Mucosa of descending colon (tissue), 3 donors: ENCODE data around the gene NSL1. TPM values are rescaled to one million over a fixed set of nuclear protein-coding genes. Genes with fewer than 3 reads are reported as not detected.
"Not testable (repeated sequence)": the region's sequence is repeated elsewhere in the genome, so short reads cannot be mapped to it uniquely, and the experiment has no call there.

Experiments used
- ATAC-seq: fragments of 200-7000 bp; cut with Tn5 transposase; one replicate; pipeline ENCODE4 v1.9.1; 2020; ENCODE audit warnings: mild to moderate bottlenecking, moderate library complexity
- DNase-seq, 3 donors: peaks; one replicate each; pipeline ENCODE4 v3.0.0-alpha.2; 2020
- H3K36me3 ChIP-seq: fragments of 200-600 bp; one replicate; pipeline ENCODE4 v1.8.0; 2021; ENCODE audit warnings: low read depth, mild to moderate bottlenecking
- H3K4me1 ChIP-seq: fragments of 200-600 bp; one replicate; pipeline ENCODE4 v1.8.0; 2021; ENCODE audit warnings: low read depth, mild to moderate bottlenecking
- H3K4me3 ChIP-seq: fragments of 200-600 bp; one replicate; pipeline ENCODE4 v1.8.0; 2021; ENCODE audit warnings: mild to moderate bottlenecking
- H3K9me3 ChIP-seq: fragments of 200-600 bp; one replicate; pipeline ENCODE4 v1.8.0; 2021; ENCODE audit warnings: mild to moderate bottlenecking
- intact Hi-C, 2 donors: fragments of 100-400 bp; cut with DNase I in 1 of 2; cut with micrococcal nuclease in 1 of 2; formaldehyde crosslinking; loops; one replicate each; pipeline versions ENCODE4 v1.11.0 to v1.11.1; 2022; cut with DNase I, micrococcal nuclease
- long read RNA-seq, 2 donors: library from polyadenylated mRNA; unstranded; transcript quantifications; one replicate each; pipeline ENCODE4 v2.0.0, GENCODE V29; 2019 to 2021
- total RNA-seq, 3 donors: library from RNA; stranded (reverse); fragmentation: NEBNext Ultra II Directional in 2 of 3; extraction: Animal tissue kit (Norgen Biotek cat#: 25700) in 2 of 3; gene quantifications; one replicate each; pipeline versions ENCODE4 v1.2.1 to v1.2.4, GENCODE V29; 2021 to 2023
- TF ChIP-seq, protein P1 (sequence below): fragments of 200-600 bp; IDR thresholded peaks from one replicate; pipeline ENCODE4 v1.8.0; 2022; ENCODE audit warnings: antibody characterized with exemption, mild to moderate bottlenecking
- donor health status: DM: no; HTN: no; CAD: no; lungs with moderate emphysema.
- donor health status: DM: no; HTN: no; CAD: no.
- donor health status: DM: no; HTN: yes; CAD: no.

NSL1 gene
- 10 to 100 TPM; 20.4 to 25.3 (median 21.5) TPM for total RNA-seq
- long read RNA-seq, donor 1, transcript NSL1-202 (6 exons, 2,317 nt), result major isoform, 9 of 14 reads
- long read RNA-seq, donor 1, partial matches to known transcripts, result 0 of 14 reads
- long read RNA-seq, donor 1, other reads (novel, unspliced or antisense), result 2 of 14 reads
- long read RNA-seq, donor 2, transcript NSL1-202 (6 exons, 2,317 nt), result major isoform, 6 of 8 reads
- long read RNA-seq, donor 2, partial matches to known transcripts, result 1 of 8 reads
- long read RNA-seq, donor 2, other reads (novel, unspliced or antisense), result 1 of 8 reads

DNA sequence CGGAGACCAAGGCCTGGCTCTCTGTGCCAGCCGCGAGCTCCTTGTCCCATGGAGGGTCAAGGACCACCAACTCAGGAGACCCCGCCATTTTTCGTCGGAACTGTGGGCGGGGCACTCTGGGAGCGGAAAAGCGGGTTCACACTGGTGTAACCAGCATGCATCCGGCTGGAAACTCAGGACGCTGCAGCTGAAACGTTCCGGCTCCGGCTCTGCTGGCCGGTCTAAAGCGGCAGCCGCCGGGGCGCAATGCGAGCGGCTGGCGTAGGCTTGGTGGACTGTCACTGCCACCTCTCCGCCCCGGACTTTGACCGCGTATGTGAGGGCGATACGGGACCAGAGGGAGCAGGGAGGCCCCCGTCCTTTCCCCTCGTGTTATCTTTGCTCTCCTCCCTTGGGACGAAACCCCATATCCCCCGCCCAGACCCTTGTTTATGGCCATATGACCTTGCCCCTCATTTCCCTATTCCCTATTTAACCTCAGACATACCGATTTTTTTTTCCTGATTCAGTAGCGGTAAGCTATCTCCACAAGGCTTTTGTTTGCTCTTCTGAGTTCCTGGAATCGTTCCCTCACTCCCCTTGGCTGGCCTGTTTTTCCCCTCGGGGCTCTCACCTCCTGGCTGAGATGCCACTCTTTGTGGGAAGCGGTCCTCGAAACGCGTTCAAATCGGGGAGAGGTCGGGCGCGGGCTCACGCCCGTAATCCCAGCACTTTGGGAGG, at the start of gene NSL1, which contains the start of gene TATDN3:
Gene NSL1 (minus strand): TSS at position 102 of the 720 bp plus-strand sequence. CDS start 14 bp downstream, at position 88.
Gene TATDN3 (plus strand): TSS at position 219 of the 720 bp plus-strand sequence. CDS start 28 bp downstream, at position 247.
- Histone ChIP-seq H3K4me1 (peaks cover 6% of the 10 kb centered on the region), H3K4me3 (peak within 1 kb of the TSS; percentile 95), H3K36me3 (no peaks in the 10 kb centered on the region), H3K9me3 (no peaks in the 10 kb centered on the region)
- intact Hi-C loops, result no loop called here
- ATAC-seq, result peak; percentile 99
- DNase-seq, result peak; percentile 88 to 98 (median 93)
- TF ChIP-seq, protein P1, sequence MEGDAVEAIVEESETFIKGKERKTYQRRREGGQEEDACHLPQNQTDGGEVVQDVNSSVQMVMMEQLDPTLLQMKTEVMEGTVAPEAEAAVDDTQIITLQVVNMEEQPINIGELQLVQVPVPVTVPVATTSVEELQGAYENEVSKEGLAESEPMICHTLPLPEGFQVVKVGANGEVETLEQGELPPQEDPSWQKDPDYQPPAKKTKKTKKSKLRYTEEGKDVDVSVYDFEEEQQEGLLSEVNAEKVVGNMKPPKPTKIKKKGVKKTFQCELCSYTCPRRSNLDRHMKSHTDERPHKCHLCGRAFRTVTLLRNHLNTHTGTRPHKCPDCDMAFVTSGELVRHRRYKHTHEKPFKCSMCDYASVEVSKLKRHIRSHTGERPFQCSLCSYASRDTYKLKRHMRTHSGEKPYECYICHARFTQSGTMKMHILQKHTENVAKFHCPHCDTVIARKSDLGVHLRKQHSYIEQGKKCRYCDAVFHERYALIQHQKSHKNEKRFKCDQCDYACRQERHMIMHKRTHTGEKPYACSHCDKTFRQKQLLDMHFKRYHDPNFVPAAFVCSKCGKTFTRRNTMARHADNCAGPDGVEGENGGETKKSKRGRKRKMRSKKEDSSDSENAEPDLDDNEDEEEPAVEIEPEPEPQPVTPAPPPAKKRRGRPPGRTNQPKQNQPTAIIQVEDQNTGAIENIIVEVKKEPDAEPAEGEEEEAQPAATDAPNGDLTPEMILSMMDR, result no peak

DNA sequence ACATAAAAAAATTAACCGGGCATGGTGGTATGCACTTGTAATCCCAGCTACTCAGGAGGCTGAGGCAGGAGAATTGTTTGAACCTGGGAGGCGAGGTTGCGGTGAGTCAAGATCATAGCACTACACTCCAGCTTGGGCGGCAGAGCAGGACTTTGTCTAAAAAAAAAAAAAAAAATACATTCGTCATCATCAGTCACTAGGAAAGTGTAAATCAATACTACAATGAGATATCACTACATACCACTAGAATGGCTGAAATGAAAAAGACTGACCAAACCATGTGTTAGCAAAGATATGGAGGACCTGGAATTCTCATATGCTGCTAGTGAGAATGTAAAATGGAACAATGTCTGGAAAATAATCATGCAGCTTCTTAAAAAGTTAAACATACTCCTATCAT, 46.6 kb upstream of the NSL1 start:
- ATAC-seq (no peak), DNase-seq (no peak)
- Histone ChIP-seq H3K36me3 (no peaks in the 10 kb centered on the region), H3K4me1 (peaks cover 4% of the 10 kb centered on the region), H3K9me3 (no peaks in the 10 kb centered on the region), H3K4me3 (no peak overlapping the region)
- intact Hi-C loops, result no loop called here
- TF ChIP-seq, protein P1, result no peak

DNA sequence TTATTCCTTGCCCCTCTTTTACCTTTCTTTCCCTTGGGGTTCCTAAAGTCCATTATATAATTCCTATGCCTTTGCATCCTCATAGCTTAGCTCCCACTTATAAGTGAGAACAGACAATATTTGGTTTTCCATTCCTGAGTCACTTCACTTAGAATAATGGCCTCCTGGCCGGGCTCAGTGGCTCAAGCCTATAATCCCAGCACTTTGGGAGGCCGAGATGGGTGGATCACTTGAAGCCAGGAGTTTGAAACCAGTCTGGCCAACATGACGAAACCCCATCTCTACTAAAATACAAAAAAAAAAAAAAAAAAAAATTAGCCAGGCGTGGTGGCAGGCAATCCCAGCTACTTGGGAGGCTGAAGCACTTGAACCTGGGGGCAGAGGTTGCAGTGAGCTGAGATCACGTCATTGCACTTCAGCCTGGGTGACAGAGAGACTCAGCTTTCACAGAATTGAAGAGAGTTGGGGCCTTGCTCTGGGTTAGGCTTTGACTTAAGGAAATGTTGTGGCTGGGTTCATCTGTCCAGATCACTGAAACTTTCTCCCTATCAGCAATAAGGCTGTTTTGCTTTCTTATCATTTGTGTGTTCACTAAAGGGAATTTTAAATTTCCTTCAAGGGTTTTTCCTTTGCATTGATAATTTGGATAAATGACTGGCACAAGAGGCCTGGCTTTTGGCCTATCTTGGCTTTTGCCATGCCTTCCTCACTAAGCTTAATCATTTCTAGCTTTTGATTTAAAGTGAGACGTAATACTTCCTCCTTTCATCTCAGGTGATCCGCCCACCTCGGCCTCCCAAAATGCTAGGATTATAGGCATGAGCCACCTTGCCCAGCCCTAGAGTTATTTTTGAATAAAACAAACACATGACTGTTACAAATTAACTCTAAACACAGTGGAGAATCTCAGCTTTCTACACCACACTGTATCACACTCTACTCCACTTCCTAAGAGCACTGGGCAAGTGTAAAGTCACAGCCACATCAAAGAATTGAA, 41.9 kb upstream of the NSL1 start:
- peak; percentile 88 for ATAC-seq
- DNase-seq, result peak; percentile 69 to 82 (median 77)
- H3K4me3 ChIP-seq, H3K9me3 ChIP-seq, H3K36me3 ChIP-seq, intact Hi-C loops: not testable (repeated sequence)
- H3K4me1 ChIP-seq, result peaks cover 11% of the 10 kb centered on the region

DNA sequence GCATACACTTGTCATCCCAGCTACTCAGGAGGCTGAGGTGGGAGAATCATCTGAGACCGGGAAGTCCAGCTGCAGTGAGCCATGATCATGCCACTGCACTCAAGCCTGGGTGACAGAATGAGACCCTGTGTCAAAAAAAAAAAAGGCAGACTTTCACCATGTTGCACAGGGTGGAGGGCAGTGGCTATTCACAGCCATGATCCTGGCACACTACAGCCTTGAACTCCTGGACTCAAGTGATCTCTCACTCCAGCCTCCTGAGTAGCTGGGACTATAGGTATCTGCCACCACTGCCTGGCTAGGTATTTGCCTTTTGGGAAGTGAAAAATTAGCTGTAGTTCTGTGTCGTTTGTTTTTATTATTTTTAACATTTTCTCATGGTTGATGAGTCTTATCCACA, 36.8 kb upstream of the NSL1 start:
- DNase-seq, result no peak
- peak; percentile 6 for ATAC-seq
- intact Hi-C loops, result no loop called here
- Histone ChIP-seq H3K4me1 (peaks cover 18% of the 10 kb centered on the region), H3K4me3 (no peak overlapping the region), H3K9me3 (peaks cover 20% of the 10 kb centered on the region), H3K36me3 (no peaks in the 10 kb centered on the region)
- TF ChIP-seq, protein P1, result no peak

DNA sequence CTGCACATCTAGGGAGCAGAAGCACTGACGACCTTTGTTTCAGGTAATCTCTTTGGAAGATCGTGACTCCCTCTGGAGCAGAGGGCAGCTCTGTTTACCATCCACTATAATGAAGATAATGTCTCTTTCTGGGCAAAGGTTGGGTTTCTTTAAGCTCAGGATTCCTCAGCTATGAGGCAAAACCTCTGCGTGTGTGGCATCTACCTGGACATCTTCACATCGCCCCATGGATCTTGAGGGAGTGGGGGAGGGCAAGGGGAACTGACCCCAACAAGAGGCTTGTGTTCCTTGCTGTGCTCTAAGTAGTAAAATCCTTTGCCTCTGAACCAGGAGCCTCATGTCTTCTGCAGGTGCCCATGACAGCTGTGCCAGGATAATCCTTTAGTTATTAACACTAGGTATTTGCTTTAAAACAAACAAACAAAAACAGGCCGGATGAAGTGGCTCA, 36.3 kb upstream of the NSL1 start:
- Histone ChIP-seq H3K4me1 (peaks cover 17% of the 10 kb centered on the region), H3K9me3 (peaks cover 20% of the 10 kb centered on the region), H3K4me3 (no peak overlapping the region), H3K36me3 (no peaks in the 10 kb centered on the region)
- intact Hi-C loops, result no loop called here
- TF ChIP-seq, protein P1, result no peak
- DNase-seq (peak in 2 of 3 donors; percentile 36 to 50), ATAC-seq (peak; percentile 93)
